Right cardiac atrium (tissue), 5 donors: ENCODE measurements around the gene OGDH. TPM values are rescaled to one million over a fixed set of nuclear protein-coding genes. Genes with fewer than 3 reads are reported as not detected.
A peak's percentile ranks its signal among the peaks of the same experiment; 100 is the strongest.

Source experiments
- ATAC-seq, 2 donors: fragments of 200-7000 bp; cut with Tn5 transposase; one replicate each; pipeline versions ENCODE4 v1.8.0 to v1.9.1; 2020; ENCODE audit warnings: moderate library complexity in 2 of 2, mild to moderate bottlenecking in 1 of 2
- DNase-seq, 3 donors: peaks; one replicate each; pipeline ENCODE4 v3.0.0-alpha.2; 2020
- H3K27ac ChIP-seq: one replicate; pipeline ENCODE4 v1.5.1; 2013; ENCODE audit warnings: mild to moderate bottlenecking, low read length, control low read depth, moderate library complexity
- H3K27me3 ChIP-seq: one replicate; pipeline ENCODE4 v1.6.1; 2013; ENCODE audit not compliant: control insufficient read depth, insufficient read depth
- H3K4me1 ChIP-seq: one replicate; pipeline ENCODE4 v1.6.1; 2013; ENCODE audit warnings: low read length; ENCODE audit not compliant: control insufficient read depth, insufficient read depth
- H3K4me3 ChIP-seq: one replicate; pipeline ENCODE4 v1.5.1; 2013; ENCODE audit warnings: low read length, control low read depth
- H3K9me3 ChIP-seq: one replicate; pipeline ENCODE4 v1.6.1; 2013; ENCODE audit warnings: low read length; ENCODE audit not compliant: control insufficient read depth
- WGBS: extraction: QIAGEN DNeasy Blood & Tissue Kit; methylation state at CpG from one replicate; pipeline ENCODE4 v1.1.7; 2013; 5-methylcytosine and 5-hydroxymethylcytosine counted together
- intact Hi-C, 4 donors: fragments of 100-400 bp; cut with DNase I; formaldehyde crosslinking; loops; one replicate each; pipeline versions ENCODE4 v1.11.0 to v1.14.0; 2022 to 2023
- polyA plus RNA-seq: library from polyadenylated mRNA; stranded (reverse); fragments of 200-250 nt; gene quantifications from one replicate; pipeline ENCODE4 v1.2.3, GENCODE V29; 2013
- total RNA-seq, 4 donors: library from RNA; stranded (reverse); fragmentation: NEBNext Ultra II Directional; extraction: Animal tissue kit (Norgen Biotek cat#: 25700); gene quantifications; one replicate each; pipeline ENCODE4 v1.2.1, GENCODE V29; 2021
- donor health status: healthy with polysubstance abuse.
- donor health status: DM: no; HTN: yes; CAD: no.
- donor health status: DM: no; HTN: no; CAD: no.
- donor health status: DM: no; HTN: yes; CAD: no; lungs with severe emphysema.
- donor health status: DM: yes; HTN: yes; CAD: no.

Gene OGDH
- total and polyA plus RNA-seq, 5 donors = 168 to 406 (median 371) TPM

- ATAC-seq = no peak
These were observed 38.8 kb downstream of the OGDH start for GRCh38 chr7:44645254-44645653.

GRCh38 chr7:44645696-44646095 is 39.3 kb downstream of the OGDH start:
- intact Hi-C loops = no loop called here
- 90% methylated on average over 2 of the region's 2 CpGs for WGBS
- Histone ChIP-seq H3K4me3 (no peak overlapping the region), H3K4me1 (peaks cover 2% of the 10 kb centered on the region), H3K27ac (no peak overlapping the region), H3K27me3 (no peaks in the 10 kb centered on the region), H3K9me3 (no peaks in the 10 kb centered on the region)
- no peak for ATAC-seq
- DNase-seq = no peak

More at GRCh38 chr7:44645254-44645653, 38.8 kb downstream of the OGDH start:
- no peaks in the 10 kb centered on the region for H3K9me3 ChIP-seq
- no peak overlapping the region for H3K27ac ChIP-seq
- H3K4me3 ChIP-seq = no peak overlapping the region
- peaks cover 1% of the 10 kb centered on the region for H3K4me1 ChIP-seq
- no peak for DNase-seq
- no peaks in the 10 kb centered on the region for H3K27me3 ChIP-seq
- intact Hi-C loops = no loop called here
- WGBS = 95% methylated on average over 11 of the region's 11 CpGs

- intact Hi-C loops = no loop called here
- Histone ChIP-seq H3K27ac (no peak overlapping the region), H3K27me3 (no peaks in the 10 kb centered on the region), H3K4me3 (no peak overlapping the region), H3K4me1 (peaks cover 2% of the 10 kb centered on the region), H3K9me3 (no peaks in the 10 kb centered on the region)
- 93% methylated on average over 3 of the region's 3 CpGs for WGBS
- ATAC-seq (no peak), DNase-seq (no peak)
These were observed 39.9 kb downstream of the OGDH start for GRCh38 chr7:44646176-44646920.

- no peaks in the 10 kb centered on the region for H3K27me3 ChIP-seq
- no peaks in the 10 kb centered on the region for H3K9me3 ChIP-seq
- WGBS = 82% methylated on average over 3 of the region's 3 CpGs
- no peak overlapping the region for H3K27ac ChIP-seq
- intact Hi-C loops = no loop called here
- ATAC-seq (no peak), DNase-seq (no peak)
- peaks cover 2% of the 10 kb centered on the region for H3K4me1 ChIP-seq
- no peak overlapping the region for H3K4me3 ChIP-seq
These were observed 40.7 kb downstream of the OGDH start for GRCh38 chr7:44646921-44647636.

GRCh38 chr7:44647981-44648714 is 41.7 kb downstream of the OGDH start:
- DNase-seq = no peak
- Histone ChIP-seq H3K27ac (no peak overlapping the region), H3K4me1 (peaks cover 2% of the 10 kb centered on the region), H3K9me3 (no peaks in the 10 kb centered on the region), H3K27me3 (no peaks in the 10 kb centered on the region), H3K4me3 (no peak overlapping the region)
- WGBS = 80% methylated on average over 4 of the region's 4 CpGs
- intact Hi-C loops = no loop called here
- ATAC-seq = no peak

- H3K4me3 ChIP-seq = no peak overlapping the region
- peaks cover 2% of the 10 kb centered on the region for H3K4me1 ChIP-seq
- no peaks in the 10 kb centered on the region for H3K9me3 ChIP-seq
- ATAC-seq (no peak), DNase-seq (no peak)
- peak overlapping the region; percentile 79 for H3K27ac ChIP-seq
- 96% methylated on average over 4 of the region's 4 CpGs for WGBS
- intact Hi-C loops = no loop called here
- H3K27me3 ChIP-seq = no peaks in the 10 kb centered on the region
These were observed 43.8 kb downstream of the OGDH start for GRCh38 chr7:44650242-44650641.

- 49% methylated on average over 5 of the region's 5 CpGs for WGBS
- peak; percentile 76 to 85 for ATAC-seq
- H3K27ac ChIP-seq = peak overlapping the region; percentile 79
- H3K27me3 ChIP-seq = no peaks in the 10 kb centered on the region
- H3K4me1 ChIP-seq = peaks cover 2% of the 10 kb centered on the region
- H3K9me3 ChIP-seq = no peaks in the 10 kb centered on the region
- intact Hi-C loops = no loop called here
- DNase-seq = no peak
- no peak overlapping the region for H3K4me3 ChIP-seq
These were observed 44.3 kb downstream of the OGDH start for GRCh38 chr7:44650772-44651171.

GRCh38 chr7:44652535-44652934 is 46.1 kb downstream of the OGDH start:
- ATAC-seq = no peak
- DNase-seq = no peak
- peaks cover 2% of the 10 kb centered on the region for H3K4me1 ChIP-seq
- intact Hi-C loops = no loop called here
- no peaks in the 10 kb centered on the region for H3K9me3 ChIP-seq
- no peak overlapping the region for H3K27ac ChIP-seq
- H3K27me3 ChIP-seq = no peaks in the 10 kb centered on the region
- 93% methylated on average over 5 of the region's 5 CpGs for WGBS
- H3K4me3 ChIP-seq = no peak overlapping the region

- Histone ChIP-seq H3K4me3 (no peak overlapping the region), H3K4me1 (peaks cover 2% of the 10 kb centered on the region), H3K9me3 (no peaks in the 10 kb centered on the region), H3K27ac (peak overlapping the region; percentile 79), H3K27me3 (no peaks in the 10 kb centered on the region)
- DNase-seq (no peak), ATAC-seq (peak; percentile 40 to 75)
- intact Hi-C loops = no loop called here
- 67% methylated on average over 11 of the region's 11 CpGs for WGBS
These were observed 47.9 kb downstream of the OGDH start for GRCh38 chr7:44654255-44654796.

GRCh38 chr7:44655341-44655740 is 48.9 kb downstream of the OGDH start:
- no peaks in the 10 kb centered on the region for H3K4me1 ChIP-seq
- 90% methylated on average over 1 of the region's 1 CpG for WGBS
- ATAC-seq (peak in 1 of 2 donors; percentile 6), DNase-seq (no peak)
- intact Hi-C loops = no loop called here
- H3K4me3 ChIP-seq = no peak overlapping the region
- peak overlapping the region; percentile 77 for H3K27ac ChIP-seq
- H3K27me3 ChIP-seq = no peaks in the 10 kb centered on the region
- H3K9me3 ChIP-seq = no peaks in the 10 kb centered on the region

- no peak for ATAC-seq
- H3K27ac ChIP-seq = no peak overlapping the region
- no peak for DNase-seq
- no peak overlapping the region for H3K4me3 ChIP-seq
- H3K27me3 ChIP-seq = no peaks in the 10 kb centered on the region
- intact Hi-C loops = no loop called here
- H3K4me1 ChIP-seq = no peaks in the 10 kb centered on the region
- peaks cover 3% of the 10 kb centered on the region for H3K9me3 ChIP-seq
- 98% methylated on average over 7 of the region's 7 CpGs for WGBS
These were observed 52.6 kb downstream of the OGDH start for GRCh38 chr7:44658979-44659378.
